MG63 (cell line): ENCODE data around the gene CDK12. TPM values are rescaled to one million over a fixed set of nuclear protein-coding genes. Genes with fewer than 3 reads are reported as not detected.

Experiments used
- DNase-seq: peaks from one replicate; pipeline ENCODE4 v3.0.0-alpha.2; 2020
- H3K27me3 ChIP-seq: fragments of 250-450 bp; sonication (Bioruptor Pico); 2 replicates; pipeline ENCODE4 v1.5.1; 2020; ENCODE audit warnings: mild to moderate bottlenecking, moderate library complexity
- H3K36me3 ChIP-seq: fragments of 250-450 bp; sonication (Bioruptor Pico); 2 replicates; pipeline ENCODE4 v1.5.1; 2020; ENCODE audit warnings: mild to moderate bottlenecking, moderate library complexity
- H3K4me3 ChIP-seq: fragments of 250-450 bp; sonication (Bioruptor Pico); 2 replicates; pipeline ENCODE4 v1.5.1; 2020; ENCODE audit warnings: mild to moderate bottlenecking, moderate library complexity
- H3K9me3 ChIP-seq: fragments of 250-450 bp; sonication (Bioruptor Pico); 2 replicates; pipeline ENCODE4 v1.5.1; 2020; ENCODE audit warnings: mild to moderate bottlenecking, moderate library complexity
- total RNA-seq: library from RNA; depleted of rRNA; stranded (reverse); fragments of >200 nt; shearing (Covaris generic); gene quantifications from 2 replicates; pipeline ENCODE4 v1.2.3, GENCODE V29; 2014; ENCODE audit warnings: low replicate concordance

The CDK12 gene
- total RNA-seq, 1 experiment from 2014 or later: 19.7 TPM

DNA sequence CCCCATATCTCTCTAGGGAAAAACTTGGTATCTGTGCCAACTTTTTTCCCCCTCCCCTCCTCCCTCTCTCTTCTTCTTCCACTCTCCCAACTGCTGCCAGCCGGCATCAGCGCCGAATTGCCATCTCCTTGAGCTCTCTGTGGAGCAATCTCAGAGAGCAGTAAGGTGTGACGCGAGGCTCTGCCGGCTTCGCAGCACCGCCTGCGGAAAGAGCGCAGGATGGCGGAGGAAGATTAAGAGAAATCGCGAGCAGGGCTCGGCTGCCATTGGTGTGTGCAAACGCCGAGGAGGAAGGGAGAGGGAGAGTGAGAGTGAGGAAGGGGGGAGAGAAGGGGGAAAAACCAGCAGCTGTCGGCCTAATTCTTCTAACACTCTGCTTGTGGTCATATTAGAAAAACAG lies 102.2 kb downstream of the CDK12 start:
- no peaks in the 10 kb centered on the region for H3K9me3 ChIP-seq
- H3K36me3 ChIP-seq: peaks cover 19% of the 10 kb centered on the region
- no peak overlapping the region for H3K4me3 ChIP-seq
- H3K27me3 ChIP-seq: no peaks in the 10 kb centered on the region
- no peak for DNase-seq

DNA sequence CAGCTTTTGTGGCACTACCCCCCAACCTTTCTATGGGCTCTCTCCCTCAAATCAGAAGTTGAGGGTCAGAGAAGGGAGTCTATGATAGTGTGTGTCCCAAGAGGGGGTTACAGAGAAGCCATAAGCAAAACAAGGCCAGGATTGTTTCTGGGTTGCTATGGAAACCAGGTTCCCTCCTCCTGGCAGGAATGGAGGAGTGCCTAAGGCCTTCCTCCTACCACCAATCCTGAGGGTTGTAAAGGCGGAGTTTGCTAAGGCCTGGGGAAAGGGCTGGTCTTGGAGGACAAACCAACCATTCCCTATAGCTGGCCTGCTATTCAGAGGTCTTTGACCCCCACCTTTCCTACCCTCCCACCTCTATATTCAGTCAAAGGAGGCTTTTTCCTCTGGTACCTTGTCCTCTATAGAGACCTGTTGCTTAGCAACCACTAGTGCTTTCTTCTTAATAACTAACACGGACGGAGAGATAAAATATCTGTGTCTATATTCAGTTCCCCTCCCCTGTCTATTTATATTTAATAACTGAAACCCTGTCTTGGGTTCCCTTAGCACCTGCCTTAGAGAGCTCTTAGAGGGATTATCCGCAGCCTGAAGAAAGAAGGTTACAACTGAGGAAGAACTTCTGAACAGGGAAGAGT lies 103.0 kb downstream of the CDK12 start:
- no peaks in the 10 kb centered on the region for H3K9me3 ChIP-seq
- peaks cover 16% of the 10 kb centered on the region for H3K36me3 ChIP-seq
- DNase-seq: no peak
- H3K27me3 ChIP-seq: no peaks in the 10 kb centered on the region
- H3K4me3 ChIP-seq: no peak overlapping the region

GRCh38 chr17:39566094-39566850 lies 105.0 kb downstream of the CDK12 start:
- Histone ChIP-seq H3K36me3 (peaks cover 16% of the 10 kb centered on the region), H3K27me3 (no peaks in the 10 kb centered on the region), H3K9me3 (no peaks in the 10 kb centered on the region), H3K4me3 (no peak overlapping the region)
- DNase-seq: no peak

DNA sequence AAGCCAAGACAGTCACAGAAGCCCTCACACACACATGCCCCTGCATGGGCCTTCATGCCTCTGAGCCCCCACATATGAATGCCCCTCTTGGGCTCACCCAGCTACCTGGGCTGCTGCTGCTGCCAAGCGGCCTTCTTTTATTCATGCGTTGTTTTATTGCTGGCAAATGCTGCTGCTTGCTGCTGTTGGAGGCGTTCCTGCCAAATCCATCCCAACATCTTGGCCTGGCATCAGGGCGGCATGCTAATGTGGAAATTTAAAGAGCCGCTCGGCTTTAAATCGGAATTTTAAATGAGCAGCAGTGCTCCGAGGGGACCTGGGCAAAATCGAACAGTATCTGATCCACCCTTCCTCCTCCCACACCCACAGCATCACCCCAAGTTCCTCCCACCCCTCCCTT lies 107.4 kb downstream of the CDK12 start:
- no peak overlapping the region for H3K4me3 ChIP-seq
- peaks cover 16% of the 10 kb centered on the region for H3K36me3 ChIP-seq
- no peak for DNase-seq
- H3K27me3 ChIP-seq: no peaks in the 10 kb centered on the region
- no peaks in the 10 kb centered on the region for H3K9me3 ChIP-seq

- no peak overlapping the region for H3K4me3 ChIP-seq
- DNase-seq: no peak
- no peaks in the 10 kb centered on the region for H3K9me3 ChIP-seq
- H3K36me3 ChIP-seq: peaks cover 16% of the 10 kb centered on the region
- no peaks in the 10 kb centered on the region for H3K27me3 ChIP-seq
Observed at GRCh38 chr17:39569126-39569525, 107.8 kb downstream of the CDK12 start.

DNA sequence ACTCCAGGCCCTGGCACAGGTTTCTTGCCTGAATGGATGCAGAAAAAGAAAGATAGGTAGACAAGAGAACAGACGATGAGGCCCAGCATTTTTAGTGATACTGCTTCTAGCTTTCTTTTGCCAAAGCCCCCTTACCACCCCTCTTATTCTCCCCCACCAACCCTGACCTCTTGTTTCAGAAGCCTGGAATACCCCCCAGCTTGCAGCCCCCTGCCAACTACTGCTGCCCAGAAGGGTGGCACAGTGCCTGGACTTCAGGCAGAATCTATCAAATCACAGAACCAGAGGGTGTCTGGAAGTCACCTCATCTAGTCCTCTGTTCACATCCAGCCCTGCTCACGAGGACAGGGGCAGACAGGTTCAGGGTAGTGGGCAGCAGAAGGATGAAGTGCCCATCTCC lies 110.8 kb downstream of the CDK12 start:
- Histone ChIP-seq H3K27me3 (no peaks in the 10 kb centered on the region), H3K36me3 (peaks cover 14% of the 10 kb centered on the region; the same call in 1 of the 2 replicates), H3K9me3 (no peaks in the 10 kb centered on the region), H3K4me3 (no peak overlapping the region)
- no peak for DNase-seq

DNA sequence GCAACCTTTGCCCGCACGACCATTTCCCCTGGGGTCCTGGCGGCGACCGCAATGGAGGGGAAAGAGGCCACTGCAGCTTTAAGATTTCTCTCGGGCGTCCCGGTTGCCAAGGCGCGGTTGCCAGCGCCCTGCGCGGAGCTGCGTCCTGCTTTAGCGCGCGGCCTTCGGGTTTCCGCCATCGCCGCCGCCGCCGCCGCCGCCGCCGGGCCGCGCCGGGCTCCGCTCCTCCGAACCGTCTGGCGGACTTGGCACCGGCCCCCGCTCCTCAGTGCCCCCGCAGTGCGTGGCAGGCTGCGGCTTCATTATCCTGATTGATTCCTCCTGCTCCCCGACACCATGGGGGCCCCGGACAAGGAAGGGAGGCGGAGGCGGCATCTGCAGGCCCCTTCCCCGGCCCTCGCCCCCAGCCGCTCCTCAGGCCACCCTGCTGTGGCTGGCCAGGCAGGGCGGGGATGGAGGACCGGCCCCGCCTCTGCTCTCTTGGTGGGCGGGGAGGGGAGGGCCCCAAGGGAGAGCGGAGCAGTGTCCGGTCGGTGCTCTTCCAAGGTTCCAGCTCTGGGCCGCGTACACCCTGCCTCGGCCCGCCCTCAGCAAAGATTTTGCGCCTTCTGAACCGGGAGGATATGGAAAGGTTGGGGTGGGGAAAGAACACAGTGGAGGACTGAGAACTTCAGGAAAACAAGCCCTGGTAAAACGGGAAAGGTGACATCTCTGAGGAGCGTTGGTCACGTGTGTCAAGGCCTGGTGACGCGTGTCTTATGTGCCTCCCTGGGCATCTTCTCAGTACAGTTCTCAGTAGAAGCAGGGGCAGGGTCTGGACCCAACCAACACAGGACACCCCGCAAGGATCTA lies 112.4 kb downstream of the CDK12 start:
- DNase-seq: peak; percentile 78
- no peaks in the 10 kb centered on the region for H3K27me3 ChIP-seq
- peaks cover 4% of the 10 kb centered on the region; the same call in 1 of the 2 replicates for H3K36me3 ChIP-seq
- H3K9me3 ChIP-seq: no peaks in the 10 kb centered on the region
- H3K4me3 ChIP-seq: peak overlapping the region; percentile 59

- DNase-seq: no peak
- Histone ChIP-seq H3K27me3 (no peaks in the 10 kb centered on the region), H3K9me3 (no peaks in the 10 kb centered on the region), H3K36me3 (no peaks in the 10 kb centered on the region; the same call in 1 of the 2 replicates), H3K4me3 (no peak overlapping the region)
Observed at GRCh38 chr17:39576187-39576586, 114.9 kb downstream of the CDK12 start.

GRCh38 chr17:39578272-39578671 lies 117.0 kb downstream of the CDK12 start:
- no peak overlapping the region for H3K4me3 ChIP-seq
- no peaks in the 10 kb centered on the region for H3K36me3 ChIP-seq
- H3K9me3 ChIP-seq: no peaks in the 10 kb centered on the region
- H3K27me3 ChIP-seq: no peaks in the 10 kb centered on the region; the same call in 1 of the 2 replicates
- DNase-seq: no peak

DNA sequence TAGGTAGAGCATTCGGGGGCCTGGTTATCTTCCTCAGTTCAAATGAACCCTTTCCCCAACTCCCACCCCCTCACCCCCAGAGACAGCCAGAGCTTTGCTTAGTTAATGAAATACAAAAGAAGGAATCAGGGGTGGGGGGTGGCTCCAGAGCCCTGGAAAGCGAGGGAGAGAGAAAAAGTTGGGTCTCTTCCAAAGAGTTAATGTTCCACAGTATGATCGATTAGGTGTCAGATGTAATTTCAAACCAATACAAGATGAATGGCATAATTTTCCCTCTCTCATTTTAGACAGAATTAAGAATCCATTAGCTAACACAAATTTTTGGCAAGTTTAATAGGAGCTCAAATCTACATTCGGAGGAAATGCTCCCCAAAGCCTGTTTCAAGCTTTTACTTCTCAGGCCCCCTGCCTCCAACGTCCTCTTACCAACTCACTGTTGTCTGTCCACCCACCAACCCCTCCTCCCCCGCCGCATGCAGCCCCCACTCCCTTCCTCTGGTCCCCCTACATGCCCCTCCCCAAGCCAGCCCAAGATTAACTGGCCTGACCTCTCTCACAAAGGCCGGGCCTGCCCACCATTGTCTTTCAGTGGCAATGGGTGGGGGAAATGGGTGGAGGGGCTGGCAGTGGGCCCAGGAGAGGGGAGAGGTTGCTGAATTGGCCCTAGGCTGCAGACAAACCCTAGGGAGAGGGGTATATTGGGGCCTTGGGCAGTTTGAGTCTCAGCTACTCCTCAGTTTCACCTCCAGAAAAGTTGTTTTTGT lies 118.2 kb downstream of the CDK12 start:
- Histone ChIP-seq H3K36me3 (no peaks in the 10 kb centered on the region), H3K4me3 (no peak overlapping the region), H3K27me3 (no peaks in the 10 kb centered on the region; the same call in 1 of the 2 replicates), H3K9me3 (no peaks in the 10 kb centered on the region)
- DNase-seq: no peak

DNA sequence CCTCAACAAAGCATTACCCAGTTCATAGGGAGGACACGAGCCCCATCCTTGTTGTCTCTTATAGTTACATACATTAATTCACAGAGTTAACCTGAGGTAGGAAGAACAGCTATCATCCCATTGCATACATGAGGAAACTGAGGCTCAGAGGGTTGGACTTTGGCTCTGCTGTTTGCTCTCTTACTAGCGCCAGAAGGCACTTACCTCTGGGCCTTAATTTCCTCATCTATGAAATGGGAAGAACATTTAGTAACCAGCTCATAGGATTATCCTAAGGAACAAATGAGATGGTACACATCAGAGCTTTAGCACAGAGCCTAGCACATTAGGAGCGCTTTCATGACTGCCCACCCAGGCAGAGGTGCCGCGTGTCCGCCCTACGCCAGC lies 118.8 kb downstream of the CDK12 start:
- no peak for DNase-seq
- Histone ChIP-seq H3K27me3 (no peaks in the 10 kb centered on the region; the same call in 1 of the 2 replicates), H3K9me3 (no peaks in the 10 kb centered on the region), H3K36me3 (no peaks in the 10 kb centered on the region), H3K4me3 (no peak overlapping the region)

DNA sequence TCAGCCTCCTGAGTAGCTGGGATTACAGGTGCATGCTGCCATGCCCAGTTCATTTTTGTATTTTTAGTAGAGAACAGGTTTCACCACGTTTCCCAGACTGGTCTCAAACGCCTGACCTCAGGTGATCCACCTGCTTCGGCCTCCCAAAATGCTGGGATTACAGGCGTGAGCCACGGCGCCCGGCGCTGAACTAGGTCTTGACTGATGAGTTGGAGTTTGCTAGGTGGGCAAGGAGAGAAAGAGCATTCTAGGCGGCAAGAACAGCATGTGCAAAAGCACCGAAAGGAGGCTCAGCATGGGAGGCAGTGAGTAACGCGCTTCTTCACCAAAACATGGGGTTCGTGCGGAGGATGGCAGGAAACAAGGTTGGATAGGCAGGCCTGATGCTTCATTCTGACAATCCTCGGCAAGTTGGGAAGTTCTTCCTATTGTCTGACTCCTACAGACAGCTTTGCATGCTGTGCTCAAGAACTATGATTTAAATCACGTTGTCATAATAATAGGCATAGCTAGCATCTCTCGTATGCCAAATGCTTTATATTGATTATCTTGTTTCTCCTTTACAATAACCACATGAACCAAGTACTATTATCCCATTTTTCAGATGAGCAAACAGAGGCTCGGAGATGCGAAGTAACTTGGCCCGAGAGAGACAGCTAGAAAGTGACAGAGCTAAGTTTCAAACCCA lies 119.9 kb downstream of the CDK12 start:
- H3K4me3 ChIP-seq: no peak overlapping the region
- no peaks in the 10 kb centered on the region for H3K9me3 ChIP-seq
- no peak for DNase-seq
- no peaks in the 10 kb centered on the region; the same call in 1 of the 2 replicates for H3K27me3 ChIP-seq
- H3K36me3 ChIP-seq: no peaks in the 10 kb centered on the region

- no peaks in the 10 kb centered on the region for H3K9me3 ChIP-seq
- no peak for DNase-seq
- no peak overlapping the region for H3K4me3 ChIP-seq
Observed at GRCh38 chr17:39581759-39582085, 120.4 kb downstream of the CDK12 start.

GRCh38 chr17:39582658-39583057 lies 121.4 kb downstream of the CDK12 start:
- Histone ChIP-seq H3K4me3 (no peak overlapping the region), H3K9me3 (no peaks in the 10 kb centered on the region), H3K27me3 (peaks cover 4% of the 10 kb centered on the region; the same call in 1 of the 2 replicates), H3K36me3 (no peaks in the 10 kb centered on the region)
- DNase-seq: no peak

More at GRCh38 chr17:39581759-39582085, 120.4 kb downstream of the CDK12 start:
- no peaks in the 10 kb centered on the region for H3K36me3 ChIP-seq
- H3K27me3 ChIP-seq: no peaks in the 10 kb centered on the region; the same call in 1 of the 2 replicates
